GM12878 (cell line): ENCODE data around the gene PLEKHG1. TPM values are rescaled to one million over a fixed set of nuclear protein-coding genes. Genes with fewer than 3 reads are reported as not detected.

Source experiments
- ATAC-seq: fragments of 200-7000 bp; cut with Tn5 transposase; 3 replicates; pipeline ENCODE4 v1.9.1; 2020; ENCODE audit warnings: mild to moderate bottlenecking, moderate library complexity
- BruUV-seq: library from RNA; stranded (reverse); fragments of 400-500 nt; replicated peaks from 2 replicates; lab custom pipeline; 2021; lab: Mats Ljungman, UMichigan
- CTCF ChIA-PET: fragments of 300-600 bp; sonication (Branson Sonifier 250); formaldehyde crosslinking; extraction: SDS; loops from one replicate; lab custom pipeline; 2021; ENCODE audit warnings: inconsistent platforms; lab: Yijun Ruan, JAX
- POLR2A ChIA-PET: fragments of 350-600 bp; formaldehyde crosslinking; extraction: SDS; loops from one replicate; lab custom pipeline; 2021; ENCODE audit warnings: inconsistent platforms; lab: Charles Lee
- RAD21 ChIA-PET: fragments of 300-600 bp; sonication (Branson Sonifier 250); formaldehyde crosslinking; loops from one replicate; lab custom pipeline; 2023; ENCODE audit warnings: antibody characterized with exemption; ENCODE audit not compliant: unreplicated experiment; lab: Charles Lee
- SMC1A ChIA-PET: fragments of 300-600 bp; sonication (Branson Sonifier 250); formaldehyde crosslinking; loops from one replicate; lab custom pipeline; 2023; ENCODE audit not compliant: unreplicated experiment, uncharacterized antibody; lab: Charles Lee
- DNase-seq: peaks from one replicate; pipeline ENCODE4 v3.0.0-alpha.2; 2011; ENCODE audit warnings: low read depth, low spot score
- FAIRE-seq: peaks from 3 replicates; lab custom pipeline; 2011; peaks lifted over from hg19 to GRCh38; lab: Jason Lieb, UNC
- H2AFZ ChIP-seq: 2 replicates; pipeline ENCODE4 v1.6.0; 2011; ENCODE audit warnings: low read depth, low read length, control low read depth; ENCODE audit not compliant: control insufficient read depth
- H3K27ac ChIP-seq: 2 replicates; pipeline ENCODE4 v1.5.1; 2011; ENCODE audit warnings: control low read depth; ENCODE audit not compliant: control insufficient read depth, insufficient read depth
- H3K27me3 ChIP-seq, 2 experiments: replicated peaks in 1 of 2; 2 replicates each; pipeline versions ENCODE4 v1.6.0 to v1.6.1; 2011; ENCODE audit warnings: low read length in 1 of 2; ENCODE audit not compliant: control insufficient read depth in 2 of 2, insufficient read depth in 2 of 2
- H3K36me3 ChIP-seq, 2 experiments: 2 replicates each; pipeline ENCODE4 v1.5.1; 2011; ENCODE audit warnings: low read length in 1 of 2; ENCODE audit not compliant: control insufficient read depth in 2 of 2, insufficient read depth in 2 of 2
- H3K4me1 ChIP-seq: 2 replicates; pipeline ENCODE4 v1.6.1; 2011; ENCODE audit warnings: mild to moderate bottlenecking, low read length, moderate library complexity, mixed read lengths; ENCODE audit not compliant: control insufficient read depth, insufficient read depth
- H3K4me2 ChIP-seq: 2 replicates; pipeline ENCODE4 v1.6.0; 2011; ENCODE audit warnings: control low read depth; ENCODE audit not compliant: control insufficient read depth, insufficient read depth
- H3K4me3 ChIP-seq: fragments of 200-600 bp; sonication (generic); 2 replicates; pipeline ENCODE4 v1.5.1; 2016
- H3K79me2 ChIP-seq: 2 replicates; pipeline ENCODE4 v1.6.0; 2011; ENCODE audit warnings: low read length; ENCODE audit not compliant: control insufficient read depth, insufficient read depth
- H3K9ac ChIP-seq: 2 replicates; pipeline ENCODE4 v1.8.0; 2011; ENCODE audit warnings: low read length, control low read depth, mixed read lengths; ENCODE audit not compliant: control insufficient read depth, insufficient read depth
- H3K9me3 ChIP-seq: replicated peaks from 3 replicates; pipeline ENCODE4 v1.5.1; 2011; ENCODE audit warnings: mild to moderate bottlenecking, low read length; ENCODE audit not compliant: control insufficient read depth, insufficient read depth
- H4K20me1 ChIP-seq: 2 replicates; pipeline ENCODE4 v1.6.0; 2011; ENCODE audit not compliant: control insufficient read depth, insufficient read depth
- ASH2L ChIP-seq: fragments of 300-600, 200-600 bp; sonication (generic); IDR thresholded peaks from 2 replicates; pipeline ENCODE4 v1.6.1; 2017; ENCODE audit warnings: low read depth, mild to moderate bottlenecking, borderline replicate concordance
- BMI1 ChIP-seq: fragments of 450-650 bp; IDR thresholded peaks from 2 replicates; pipeline ENCODE4 v1.6.1; 2016; ENCODE audit warnings: mild to moderate bottlenecking, moderate library complexity, borderline replicate concordance
- CTCF ChIP-seq, 3 experiments: IDR thresholded peaks in 2 of 3; conservative IDR thresholded peaks in 1 of 3; 2 replicates each; pipeline ENCODE4 v1.5.1; 2011; ENCODE audit warnings: low read depth in 3 of 3, low read length in 3 of 3, mild to moderate bottlenecking in 3 of 3, control low read depth in 2 of 3, moderate library complexity in 2 of 3, inconsistent platforms in 1 of 3, mixed read lengths in 1 of 3; ENCODE audit not compliant: control insufficient read depth in 2 of 3, insufficient read depth in 1 of 3; ENCODE audit errors: extremely low read depth in 1 of 3
- CUX1 ChIP-seq: IDR thresholded peaks from 2 replicates; pipeline ENCODE4 v1.6.1; 2012; ENCODE audit warnings: improper control_type of control experiment, low read depth, low read length; ENCODE audit not compliant: insufficient replicate concordance
- DPF2 ChIP-seq: fragments of 450-650 bp; IDR thresholded peaks from 2 replicates; pipeline ENCODE4 v1.6.1; 2017; ENCODE audit warnings: mild to moderate bottlenecking
- FOS ChIP-seq: IDR thresholded peaks from 3 replicates; pipeline ENCODE4 v1.6.1; 2011; ENCODE audit warnings: borderline replicate concordance; ENCODE audit not compliant: insufficient read length; ENCODE audit errors: extremely low read depth
- LARP7 ChIP-seq: fragments of 450-650 bp; IDR thresholded peaks from 2 replicates; pipeline ENCODE4 v1.6.1; 2017; ENCODE audit warnings: mild to moderate bottlenecking
- MXI1 ChIP-seq: fragments of 150-350 bp; IDR thresholded peaks from 2 replicates; pipeline ENCODE4 v1.6.1; 2011; ENCODE audit warnings: low read depth, mild to moderate bottlenecking, inconsistent platforms, low read length, improper control_type of control experiment
- SIX5 ChIP-seq: IDR thresholded peaks from 2 replicates; pipeline ENCODE4 v1.6.1; 2011; ENCODE audit warnings: mild to moderate bottlenecking, low read depth, low read length, moderate library complexity; ENCODE audit not compliant: severe bottlenecking
- SREBF2 ChIP-seq: IDR thresholded peaks from 2 replicates; pipeline ENCODE4 v1.6.1; 2012; ENCODE audit warnings: mild to moderate bottlenecking, low read length
- SRF ChIP-seq, 2 experiments: IDR thresholded peaks; 2 replicates each; pipeline ENCODE4 v1.6.1; 2011; ENCODE audit warnings: low read depth in 2 of 2, low read length in 2 of 2, mild to moderate bottlenecking in 1 of 2, moderate library complexity in 1 of 2
- STAT3 ChIP-seq: IDR thresholded peaks from 2 replicates; pipeline ENCODE4 v1.6.1; 2011; ENCODE audit warnings: low read depth, low read length, improper control_type of control experiment
- ZNF687 ChIP-seq: fragments of 450-650 bp; IDR thresholded peaks from 2 replicates; pipeline ENCODE4 v1.6.1; 2017; ENCODE audit warnings: mild to moderate bottlenecking, moderate library complexity
- in situ Hi-C: fragments of 300-500 bp; cut with MboI; formaldehyde crosslinking; loops from 9 replicates; pipeline ENCODE4 v1.14.3; 2018; ENCODE audit warnings: mixed read lengths
- intact Hi-C: fragments of 100-400 bp; cut with micrococcal nuclease; formaldehyde crosslinking; loops from one replicate; pipeline ENCODE4 v1.14.2; 2022; ENCODE audit not compliant: unreplicated experiment
- polyA plus RNA-seq, 11 experiments: library from polyadenylated mRNA; depleted of rRNA in 4 of 11; unstranded in 6 of 11; stranded (reverse) in 5 of 11; fragments of >200 nt; fragmentation: Nextera tagmentation in 4 of 11; fragmentation: Illumina TruSeq in 1 of 11; extraction: Ambion mirVana in 4 of 11; extraction: Trizol in 1 of 11; gene quantifications; 1 replicate in 1 of 11; 2 replicates in 10 of 11; pipeline versions ENCODE4 v1.2.1 to v1.2.3, GENCODE V29; 2011 to 2016; ENCODE audit warnings: inconsistent platforms in 2 of 11, missing spikeins in 2 of 11, low read depth in 1 of 11
- total RNA-seq, 4 experiments: library from RNA; depleted of rRNA in 3 of 4; stranded (reverse); fragments of >200 nt in 3 of 4; fragmentation: Illumina TruSeq in 1 of 4; extraction: Trizol in 1 of 4; gene quantifications; 2 replicates each; pipeline versions ENCODE4 v1.2.1 to v1.2.3, GENCODE V29; 2013 to 2021

Gene PLEKHG1
- total and polyA plus RNA-seq, 10 of the 15 experiments (the other 5 are each of a cell fraction or from before 2014, with no cell fraction given) = 0.77 to 17.2 (median 4.9) TPM

- H3K27ac ChIP-seq = no peak overlapping the region
- no peaks in the 10 kb centered on the region for H3K9me3 ChIP-seq
- ChIA-PET SMC1A (interaction anchor here (1.0 kb wide), 1 partner anchor 29 kb away, joined by 4 read pairs; no protein-coding TSS in a partner anchor), RAD21 (interaction anchor here (1.4 kb wide), 1 partner anchor 12 kb away, joined by 3 read pairs; no protein-coding TSS in a partner anchor), POLR2A (no interaction called here), CTCF (interaction anchor here (0.6 kb wide), 1 partner anchor 9 kb away, joined by 3 read pairs; no protein-coding TSS in a partner anchor)
- H4K20me1 ChIP-seq = no peaks in the 10 kb centered on the region
- H3K4me3 ChIP-seq = no peak overlapping the region
- intact Hi-C loops (no loop called here), in situ Hi-C loops (no loop called here)
- BruUV-seq = no TSS peak
- H3K79me2 ChIP-seq = no peaks in the 10 kb centered on the region
- H2AFZ ChIP-seq = no peak overlapping the region
- DNase-seq (no peak), ATAC-seq (no peak), FAIRE-seq (no peak)
- no peaks in the 10 kb centered on the region; a peak in 1 of 4 replicates for H3K27me3 ChIP-seq
- H3K4me2 ChIP-seq = no peak overlapping the region
- H3K36me3 ChIP-seq = no peaks in the 10 kb centered on the region
- H3K4me1 ChIP-seq = peaks cover 26% of the 10 kb centered on the region
- no peak overlapping the region for H3K9ac ChIP-seq
- TF ChIP-seq CUX1 (no peak), ZNF687 (no peak), SRF (IDR thresholded peaks at IDR 0.05; ENCODE audit: low read depth in 2 of 2, low read length in 2 of 2) (no peak), BMI1 (no peak), CTCF (IDR thresholded peaks at IDR 0.05 in 2 of 3, conservative IDR thresholded peaks at IDR 0.05 in 1 of 3; ENCODE audit: control insufficient read depth in 2 of 3, extremely low read depth in 1 of 3, insufficient read depth in 1 of 3, low read depth in 3 of 3, low read length in 3 of 3) (no peak), MXI1 (no peak), ASH2L (no peak), STAT3 (no peak), FOS (no peak), SIX5 (no peak), SREBF2 (no peak), DPF2 (no peak), LARP7 (no peak)
Observed at GRCh38 chr6:150627154-150627553, 27.5 kb downstream of the PLEKHG1 start.
